Measurements from ENCODE around the gene GNG3. TPM values are rescaled to one million over a fixed set of nuclear protein-coding genes. Genes with fewer than 3 reads are reported as not detected.

Gene GNG3
- total RNA-seq, 1 experiment from 2014 or later = not detected

DNA sequence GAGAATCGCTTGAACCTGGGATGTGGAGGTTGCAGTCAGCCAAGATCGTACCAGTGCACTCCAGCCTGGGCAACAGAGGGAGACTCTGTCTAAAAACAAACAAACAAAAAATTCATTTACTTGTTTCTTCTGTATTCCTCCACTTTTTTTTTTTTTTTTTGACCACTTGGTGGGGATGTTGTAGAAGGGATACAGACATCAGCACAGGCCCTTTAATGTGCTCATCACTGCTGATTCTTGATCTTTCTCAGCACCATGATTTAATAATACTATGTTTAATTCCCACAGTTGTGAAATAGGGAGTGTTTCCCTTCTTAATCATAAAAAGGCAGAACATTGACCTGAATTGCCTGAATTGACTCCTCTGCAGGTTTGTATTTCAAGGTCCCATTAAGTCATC lies 25.4 kb downstream of the GNG3 start (continued):
- TF ChIP-seq, protein P1, sequence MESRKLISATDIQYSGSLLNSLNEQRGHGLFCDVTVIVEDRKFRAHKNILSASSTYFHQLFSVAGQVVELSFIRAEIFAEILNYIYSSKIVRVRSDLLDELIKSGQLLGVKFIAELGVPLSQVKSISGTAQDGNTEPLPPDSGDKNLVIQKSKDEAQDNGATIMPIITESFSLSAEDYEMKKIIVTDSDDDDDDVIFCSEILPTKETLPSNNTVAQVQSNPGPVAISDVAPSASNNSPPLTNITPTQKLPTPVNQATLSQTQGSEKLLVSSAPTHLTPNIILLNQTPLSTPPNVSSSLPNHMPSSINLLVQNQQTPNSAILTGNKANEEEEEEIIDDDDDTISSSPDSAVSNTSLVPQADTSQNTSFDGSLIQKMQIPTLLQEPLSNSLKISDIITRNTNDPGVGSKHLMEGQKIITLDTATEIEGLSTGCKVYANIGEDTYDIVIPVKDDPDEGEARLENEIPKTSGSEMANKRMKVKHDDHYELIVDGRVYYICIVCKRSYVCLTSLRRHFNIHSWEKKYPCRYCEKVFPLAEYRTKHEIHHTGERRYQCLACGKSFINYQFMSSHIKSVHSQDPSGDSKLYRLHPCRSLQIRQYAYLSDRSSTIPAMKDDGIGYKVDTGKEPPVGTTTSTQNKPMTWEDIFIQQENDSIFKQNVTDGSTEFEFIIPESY (IDR thresholded peaks at IDR 0.05; ENCODE audit: extremely low read depth, insufficient replicate concordance, low read length) = no peak
- no peak for TF ChIP-seq JUND (IDR thresholded peaks at IDR 0.05)

DNA sequence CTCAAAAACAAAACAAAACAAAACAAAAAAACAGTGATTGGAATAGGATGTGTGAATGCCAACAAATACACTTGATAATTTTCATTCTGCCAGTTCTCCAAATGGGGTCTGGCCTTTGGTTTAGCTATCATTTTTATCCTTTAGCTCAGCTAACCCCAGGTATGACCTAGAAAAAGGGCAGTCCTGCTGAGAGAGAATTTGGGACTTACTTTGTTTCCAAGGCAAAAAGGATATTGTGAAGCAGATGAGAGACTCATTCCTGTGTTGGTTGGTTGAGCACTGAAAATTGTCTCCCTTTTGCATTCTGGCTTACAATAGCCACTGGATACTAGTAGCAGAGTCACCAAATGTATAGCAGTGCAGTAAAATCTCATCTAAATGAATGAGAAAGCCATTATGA lies 29.7 kb downstream of the GNG3 start:
- no peak overlapping the region for H3K9ac ChIP-seq (ENCODE audit: low read length)
- H3K4me3 ChIP-seq (replicated peaks in 1 of 2; ENCODE audit: low read depth in 1 of 2, low read length in 2 of 2) = no peak overlapping the region
- no peak overlapping the region for H3K4me2 ChIP-seq (ENCODE audit: low read length)
- POLR2A ChIA-PET = interaction anchor here (0.6 kb wide), 1 partner anchor 72 kb away, joined by 4 read pairs; the partner anchor contains the start of genes C11orf98 and CSKMT
- H3K27ac ChIP-seq (ENCODE audit: low read depth, low read length) = no peak overlapping the region
- TF ChIP-seq SIN3A (IDR thresholded peaks at IDR 0.05; ENCODE audit: low read depth) (no peak), EZH2 (IDR thresholded peaks at IDR 0.05) (no peak), ZFX (IDR thresholded peaks at IDR 0.05) (no peak), CBX3 (IDR thresholded peaks at IDR 0.05; ENCODE audit: low read depth) (no peak), ELF1 (IDR thresholded peaks at IDR 0.05; ENCODE audit: borderline replicate concordance, low read depth) (no peak), EZH2phosphoT487 (IDR thresholded peaks at IDR 0.05; ENCODE audit: borderline replicate concordance) (no peak), POLR2AphosphoS5 (IDR thresholded peaks at IDR 0.05; ENCODE audit: low read depth, low read length) (no peak)
- TF ChIP-seq, protein P2, sequence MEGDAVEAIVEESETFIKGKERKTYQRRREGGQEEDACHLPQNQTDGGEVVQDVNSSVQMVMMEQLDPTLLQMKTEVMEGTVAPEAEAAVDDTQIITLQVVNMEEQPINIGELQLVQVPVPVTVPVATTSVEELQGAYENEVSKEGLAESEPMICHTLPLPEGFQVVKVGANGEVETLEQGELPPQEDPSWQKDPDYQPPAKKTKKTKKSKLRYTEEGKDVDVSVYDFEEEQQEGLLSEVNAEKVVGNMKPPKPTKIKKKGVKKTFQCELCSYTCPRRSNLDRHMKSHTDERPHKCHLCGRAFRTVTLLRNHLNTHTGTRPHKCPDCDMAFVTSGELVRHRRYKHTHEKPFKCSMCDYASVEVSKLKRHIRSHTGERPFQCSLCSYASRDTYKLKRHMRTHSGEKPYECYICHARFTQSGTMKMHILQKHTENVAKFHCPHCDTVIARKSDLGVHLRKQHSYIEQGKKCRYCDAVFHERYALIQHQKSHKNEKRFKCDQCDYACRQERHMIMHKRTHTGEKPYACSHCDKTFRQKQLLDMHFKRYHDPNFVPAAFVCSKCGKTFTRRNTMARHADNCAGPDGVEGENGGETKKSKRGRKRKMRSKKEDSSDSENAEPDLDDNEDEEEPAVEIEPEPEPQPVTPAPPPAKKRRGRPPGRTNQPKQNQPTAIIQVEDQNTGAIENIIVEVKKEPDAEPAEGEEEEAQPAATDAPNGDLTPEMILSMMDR (IDR thresholded peaks at IDR 0.05 in 2 of 3, conservative IDR thresholded peaks at IDR 0.05 in 1 of 3; ENCODE audit: borderline replicate concordance in 1 of 3, insufficient read depth in 1 of 3, low read depth in 2 of 3, low read length in 2 of 3) = no peak
- TF ChIP-seq, protein P3, sequence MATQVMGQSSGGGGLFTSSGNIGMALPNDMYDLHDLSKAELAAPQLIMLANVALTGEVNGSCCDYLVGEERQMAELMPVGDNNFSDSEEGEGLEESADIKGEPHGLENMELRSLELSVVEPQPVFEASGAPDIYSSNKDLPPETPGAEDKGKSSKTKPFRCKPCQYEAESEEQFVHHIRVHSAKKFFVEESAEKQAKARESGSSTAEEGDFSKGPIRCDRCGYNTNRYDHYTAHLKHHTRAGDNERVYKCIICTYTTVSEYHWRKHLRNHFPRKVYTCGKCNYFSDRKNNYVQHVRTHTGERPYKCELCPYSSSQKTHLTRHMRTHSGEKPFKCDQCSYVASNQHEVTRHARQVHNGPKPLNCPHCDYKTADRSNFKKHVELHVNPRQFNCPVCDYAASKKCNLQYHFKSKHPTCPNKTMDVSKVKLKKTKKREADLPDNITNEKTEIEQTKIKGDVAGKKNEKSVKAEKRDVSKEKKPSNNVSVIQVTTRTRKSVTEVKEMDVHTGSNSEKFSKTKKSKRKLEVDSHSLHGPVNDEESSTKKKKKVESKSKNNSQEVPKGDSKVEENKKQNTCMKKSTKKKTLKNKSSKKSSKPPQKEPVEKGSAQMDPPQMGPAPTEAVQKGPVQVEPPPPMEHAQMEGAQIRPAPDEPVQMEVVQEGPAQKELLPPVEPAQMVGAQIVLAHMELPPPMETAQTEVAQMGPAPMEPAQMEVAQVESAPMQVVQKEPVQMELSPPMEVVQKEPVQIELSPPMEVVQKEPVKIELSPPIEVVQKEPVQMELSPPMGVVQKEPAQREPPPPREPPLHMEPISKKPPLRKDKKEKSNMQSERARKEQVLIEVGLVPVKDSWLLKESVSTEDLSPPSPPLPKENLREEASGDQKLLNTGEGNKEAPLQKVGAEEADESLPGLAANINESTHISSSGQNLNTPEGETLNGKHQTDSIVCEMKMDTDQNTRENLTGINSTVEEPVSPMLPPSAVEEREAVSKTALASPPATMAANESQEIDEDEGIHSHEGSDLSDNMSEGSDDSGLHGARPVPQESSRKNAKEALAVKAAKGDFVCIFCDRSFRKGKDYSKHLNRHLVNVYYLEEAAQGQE (IDR thresholded peaks at IDR 0.05; ENCODE audit: low read depth) = no peak
- intact Hi-C loops (cut with micrococcal nuclease) = no loop called here
- H3K79me2 ChIP-seq (ENCODE audit: insufficient read depth, low read length) = peaks cover 14% of the 10 kb centered on the region
- no peaks in the 10 kb centered on the region for H3K9me2 ChIP-seq (ENCODE audit: insufficient read depth)
- no peak for ATAC-seq
- CTCF ChIA-PET = interaction anchor here (0.6 kb wide), 1 partner anchor 57 kb away, joined by 3 read pairs; no protein-coding TSS in a partner anchor
- no peaks in the 10 kb centered on the region for H3K27me3 ChIP-seq (ENCODE audit: insufficient read depth, low read length)
- H3K36me3 ChIP-seq (ENCODE audit: control insufficient read depth in 1 of 2, insufficient read depth in 2 of 2, low read length in 2 of 2) = peaks cover 14 to 32% of the 10 kb centered on the region in 2 experiments
- DNase-seq (ENCODE audit: low read depth, low spot score) = no peak
- no peaks in the 10 kb centered on the region for H4K20me1 ChIP-seq (ENCODE audit: insufficient read depth)
- H2AFZ ChIP-seq (ENCODE audit: low read depth, low read length, poor library complexity, severe bottlenecking) = no peak overlapping the region
- H3K4me1 ChIP-seq (ENCODE audit: control insufficient read depth in 1 of 2, insufficient read depth in 2 of 2, low read length in 2 of 2) = no peaks in the 10 kb centered on the region
- RAD21 ChIA-PET (ENCODE audit: low non-redundant PET in 1 of 2, low total read pairs in 2 of 2, uncharacterized antibody in 2 of 2, unreplicated experiment in 2 of 2) = no interaction called here
- H3K9me3 ChIP-seq (ENCODE audit: control insufficient read depth in 1 of 2, insufficient read depth in 1 of 2, low read depth in 1 of 2, low read length in 2 of 2) = no peaks in the 10 kb centered on the region
- no TSS peak for BruUV-seq (replicated peaks)

Data from HCT116 (cell line).